ENCODE measurements around the gene SLC27A4.
A peak's percentile ranks its signal among the peaks of the same experiment; 100 is the strongest.

The SLC27A4 gene

DNA sequence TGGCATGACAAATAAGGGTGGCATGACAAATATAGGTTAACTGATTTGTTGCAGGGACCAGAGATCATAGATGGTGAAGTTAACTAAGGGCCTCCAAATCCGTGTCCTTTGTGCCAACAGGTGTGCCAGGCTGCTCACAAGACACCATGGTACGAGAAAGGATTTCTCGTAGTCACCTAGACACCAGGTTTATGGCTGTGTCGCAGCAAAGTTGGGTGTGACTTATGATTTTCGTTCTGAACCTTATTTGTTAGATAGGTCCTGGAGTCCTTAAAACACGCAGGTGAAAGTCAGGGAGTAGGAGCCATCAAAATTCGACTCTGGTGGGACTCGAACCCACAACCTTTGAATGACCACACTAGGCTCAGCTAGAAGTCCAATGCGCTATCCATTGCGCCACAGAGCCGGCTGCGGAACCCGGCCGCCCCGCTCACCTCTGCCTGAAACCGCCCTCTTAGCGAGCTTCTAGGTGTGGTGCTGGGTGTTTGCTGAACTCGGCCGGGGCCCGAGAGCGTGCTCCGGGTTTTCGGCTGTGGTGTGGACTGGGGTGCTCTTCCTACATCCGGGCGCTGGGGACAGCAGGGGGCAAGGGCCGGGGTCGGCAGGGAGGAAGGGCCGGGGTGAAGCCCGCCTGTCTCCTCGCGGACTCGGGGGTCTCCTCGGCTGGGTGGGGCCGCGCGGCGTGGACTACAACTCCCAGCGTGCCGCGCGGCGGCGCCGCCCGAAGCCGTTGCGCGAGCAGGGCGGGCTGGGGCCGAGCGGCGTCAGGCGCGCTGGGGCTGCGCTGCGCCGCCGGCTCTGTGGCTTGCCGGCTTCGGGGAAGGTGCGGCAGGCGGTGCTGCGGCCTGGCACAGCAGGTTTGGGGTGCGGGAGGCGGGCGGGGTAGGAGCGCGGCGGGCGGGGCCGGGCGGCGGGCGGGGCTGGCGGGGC is at the start of gene SLC27A4:
Gene SLC27A4, plus strand, starts transcription at position 767 of the 930 bp plus-strand sequence. CDS start 2,606 bp downstream, outside the sequence.
- DNase-seq (peak; percentile 84), ATAC-seq (peak; percentile 93)

- no peak for ATAC-seq
- no peak for DNase-seq
Measured at GRCh38 chr9:128292009-128292408, 48.3 kb upstream of the SLC27A4 start.

- DNase-seq (no peak), ATAC-seq (no peak)
Measured at GRCh38 chr9:128293091-128293490, 47.2 kb upstream of the SLC27A4 start.

GRCh38 chr9:128294142-128294541 is 46.2 kb upstream of the SLC27A4 start:
- no peak for ATAC-seq
- no peak for DNase-seq

DNA sequence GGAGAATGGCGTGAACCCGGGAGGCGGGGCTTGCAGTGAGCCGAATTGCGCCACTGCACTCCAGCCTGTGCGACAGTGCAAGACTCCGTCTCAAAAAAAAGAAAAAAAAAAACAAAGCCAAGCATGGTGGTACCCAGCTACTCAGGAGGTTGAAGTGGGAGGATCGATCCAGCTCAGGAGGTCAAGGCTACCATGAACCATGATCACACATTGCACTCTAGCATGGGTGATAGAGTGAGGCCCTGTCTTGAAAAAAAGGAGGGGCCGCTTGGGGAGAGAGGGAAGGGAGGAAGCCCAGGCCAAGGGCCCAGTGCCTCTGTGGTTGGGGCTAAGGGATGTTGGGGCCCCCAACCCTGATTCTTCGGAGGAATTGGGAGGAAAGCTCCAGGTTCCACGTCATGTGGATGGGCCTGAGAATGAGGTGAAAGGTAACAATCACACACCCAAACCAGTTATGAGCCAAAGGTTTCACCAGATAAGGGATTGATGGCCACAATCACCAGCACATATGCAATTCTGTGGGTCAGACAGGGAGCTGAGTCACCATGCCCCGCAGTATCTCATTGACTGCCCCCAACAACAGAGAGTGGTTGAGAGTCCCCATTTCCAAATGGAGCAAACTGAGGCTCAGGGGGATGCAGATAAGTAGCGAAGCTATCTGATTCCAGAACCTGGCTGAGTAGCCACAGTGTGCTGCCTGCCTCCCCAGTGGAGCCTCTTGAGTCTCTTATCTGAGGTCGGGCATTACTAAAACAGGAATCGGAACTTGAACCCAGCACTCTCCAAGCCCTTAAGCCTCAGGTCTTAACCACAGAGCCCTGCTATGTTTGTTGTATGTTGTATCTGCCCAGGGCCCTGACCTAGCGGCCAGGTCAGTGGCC is 43.7 kb upstream of the SLC27A4 start:
- DNase-seq (no peak), ATAC-seq (no peak)

GRCh38 chr9:128297221-128297773 is 43.0 kb upstream of the SLC27A4 start:
- DNase-seq (no peak), ATAC-seq (no peak)

DNA sequence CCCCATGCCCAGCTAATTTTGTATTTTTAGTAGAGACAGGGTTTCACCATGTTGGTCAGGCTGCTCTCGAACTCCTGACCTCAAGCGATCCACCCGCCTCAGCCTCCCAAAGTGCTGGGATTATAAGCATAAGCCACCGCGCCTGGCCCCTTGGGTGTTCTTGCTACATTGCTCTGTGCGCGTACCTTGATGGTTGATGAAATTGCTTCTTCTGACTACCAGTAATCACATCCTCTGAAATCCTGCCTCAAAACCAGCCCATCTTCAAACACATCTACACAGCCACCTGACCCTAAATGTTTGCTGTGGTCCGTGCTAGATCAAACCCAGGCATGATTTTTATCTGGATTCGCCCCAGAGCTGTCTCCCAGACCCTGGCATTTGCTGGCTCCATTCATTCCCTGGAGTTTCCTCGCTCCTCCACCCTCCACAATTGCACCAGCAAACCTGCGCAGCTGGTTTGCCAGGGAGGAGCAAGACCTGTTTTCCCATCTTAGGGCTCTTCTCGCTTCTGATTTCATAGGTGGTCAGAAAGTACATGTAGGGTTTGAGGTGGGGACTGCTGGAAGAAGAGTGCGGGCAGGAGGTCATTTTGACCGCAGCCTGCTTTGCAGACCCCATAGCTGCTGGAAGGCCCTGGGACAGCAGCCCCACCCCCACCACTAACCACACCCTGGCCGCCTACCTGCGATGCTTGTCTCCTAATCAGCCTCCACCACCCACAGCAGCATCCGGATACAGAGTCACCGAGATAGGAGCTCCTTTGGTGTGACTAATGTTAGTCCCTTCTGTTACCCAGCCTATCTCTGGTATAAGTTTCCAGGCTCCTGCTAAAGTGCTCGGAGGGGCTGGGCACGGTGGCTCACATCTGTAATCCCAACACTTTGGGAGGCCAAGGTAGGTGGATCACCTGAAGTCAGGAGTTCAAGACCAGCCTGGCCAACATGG is 41.5 kb upstream of the SLC27A4 start:
- DNase-seq: no peak
- no peak for ATAC-seq

GRCh38 chr9:128304136-128304970 is 36.0 kb upstream of the SLC27A4 start:
- ATAC-seq (no peak), DNase-seq (no peak)

DNA sequence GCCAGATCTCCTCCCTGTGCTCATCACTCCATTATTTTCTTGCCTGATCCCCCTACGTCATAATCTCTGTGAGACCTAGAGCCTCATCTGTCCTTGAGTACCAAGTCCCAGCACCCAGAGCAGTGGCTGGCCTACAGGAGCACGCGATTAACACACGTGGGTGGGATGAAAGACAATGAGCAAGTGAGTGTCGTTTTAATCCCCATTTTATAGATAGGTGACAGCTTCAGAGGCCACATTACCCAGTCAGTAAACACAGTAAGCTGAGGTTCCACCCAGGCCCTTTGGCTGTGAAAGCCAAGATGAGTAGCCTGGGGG is 35.4 kb upstream of the SLC27A4 start:
- no peak for ATAC-seq
- DNase-seq: no peak

GRCh38 chr9:128309551-128309950 is 30.8 kb upstream of the SLC27A4 start:
- ATAC-seq: no peak
- no peak for DNase-seq

GRCh38 chr9:128310461-128310860 is 29.9 kb upstream of the SLC27A4 start:
- DNase-seq: no peak
- no peak for ATAC-seq

DNA sequence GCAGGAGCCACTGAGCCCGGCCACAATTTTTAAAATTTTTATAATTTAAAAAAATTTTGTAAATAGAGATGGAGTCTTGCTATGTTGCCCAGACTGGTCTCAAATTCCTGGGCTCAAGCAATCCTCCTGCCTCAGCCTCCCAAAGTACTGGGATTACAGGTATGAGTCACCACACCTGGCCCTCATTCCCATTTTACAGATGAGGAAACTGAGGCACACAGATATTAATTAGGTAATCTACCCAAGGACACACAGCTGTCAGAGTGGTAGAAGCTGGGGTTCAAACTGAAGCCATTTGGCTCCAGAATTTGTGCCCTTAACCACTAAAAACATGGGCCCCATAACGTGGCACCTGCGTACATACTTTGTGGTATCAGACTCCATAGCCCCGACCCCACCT is 25.6 kb upstream of the SLC27A4 start:
- DNase-seq (no peak), ATAC-seq (no peak)

GRCh38 chr9:128316421-128316820 is 23.9 kb upstream of the SLC27A4 start:
- ATAC-seq: no peak

GRCh38 chr9:128317629-128318028 is 22.7 kb upstream of the SLC27A4 start:
- ATAC-seq: no peak
- no peak for DNase-seq

More at GRCh38 chr9:128316421-128316820, 23.9 kb upstream of the SLC27A4 start:
- no peak for DNase-seq

- no peak for DNase-seq
Measured at GRCh38 chr9:128321343-128321742, 19.0 kb upstream of the SLC27A4 start.

GRCh38 chr9:128321879-128322403 is 18.4 kb upstream of the SLC27A4 start:
- ATAC-seq (no peak), DNase-seq (no peak)

More at GRCh38 chr9:128321343-128321742, 19.0 kb upstream of the SLC27A4 start:
- no peak for ATAC-seq

DNA sequence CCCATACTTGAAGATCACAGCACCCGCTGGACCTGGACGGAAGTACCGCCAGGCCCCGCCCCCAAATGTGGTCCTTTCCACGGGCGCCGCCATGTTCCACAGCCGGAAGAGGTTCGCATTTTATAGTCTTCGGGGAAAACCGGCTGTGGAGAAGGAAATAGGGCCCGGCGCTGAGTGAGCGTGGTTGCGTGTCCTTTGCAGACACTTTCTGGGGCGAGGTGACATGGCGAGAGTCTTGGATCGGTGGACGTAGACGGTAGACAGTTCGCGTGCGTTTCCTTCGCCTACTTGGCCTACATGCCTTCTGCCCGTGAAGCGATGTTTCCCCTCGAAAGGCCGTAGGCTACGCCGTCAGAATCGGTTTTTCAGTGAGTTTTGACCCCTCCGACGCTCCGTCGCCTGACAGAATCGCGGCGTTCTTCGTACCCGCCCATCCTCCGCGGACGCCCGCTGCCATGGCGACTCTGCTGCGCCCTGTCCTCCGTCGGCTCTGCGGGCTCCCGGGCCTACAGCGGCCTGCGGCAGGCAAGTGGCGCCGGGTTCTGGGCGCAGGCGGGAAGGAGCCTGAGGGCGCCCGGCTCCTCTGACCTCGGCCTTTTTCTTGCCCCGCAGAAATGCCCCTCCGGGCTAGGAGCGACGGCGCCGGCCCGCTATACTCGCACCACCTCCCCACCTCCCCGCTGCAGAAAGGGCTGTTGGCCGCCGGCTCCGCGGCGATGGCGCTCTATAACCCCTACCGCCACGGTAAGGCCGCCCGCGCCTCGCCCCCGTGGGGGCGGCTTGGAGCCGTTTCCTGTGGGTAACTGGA is 17.7 kb upstream of the SLC27A4 start, which contains the start of the genes COQ4 and TRUB2:
Gene COQ4, plus strand, starts transcription at position 436 of the 808 bp plus-strand sequence. Its CDS starts 20 bp downstream, at position 456.
Gene TRUB2, minus strand, starts transcription at position 44 of the 808 bp plus-strand sequence. Its CDS starts 39 bp downstream, at position 5.
- peak; percentile 86 for ATAC-seq

DNA sequence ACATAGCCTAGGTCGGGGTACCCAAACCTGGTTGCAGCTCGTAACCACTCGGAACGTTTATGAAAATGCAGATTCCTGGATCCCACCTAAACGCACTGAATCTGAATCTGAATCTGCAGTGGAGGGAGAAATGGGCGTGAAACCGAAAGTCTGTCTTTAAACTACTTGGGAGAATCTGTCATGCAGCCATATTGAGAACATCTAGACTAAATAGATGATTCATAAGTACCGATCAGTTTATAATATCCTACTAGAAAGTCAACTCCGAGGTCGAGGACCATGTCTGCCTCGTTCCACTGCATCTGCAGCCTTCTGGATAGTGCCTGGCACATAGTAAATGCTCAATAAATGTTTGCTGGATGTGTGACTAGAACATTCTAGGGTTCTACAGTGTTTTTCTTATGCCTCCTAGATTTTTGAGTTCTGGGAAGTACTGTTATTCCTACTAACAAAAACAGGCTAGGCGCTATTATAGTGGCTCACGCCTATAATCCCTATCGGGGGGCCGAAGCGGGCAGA is 17.1 kb upstream of the SLC27A4 start:
- peak; percentile 46 for ATAC-seq
- no peak for DNase-seq

More for the DNA sequence above, 17.7 kb upstream of the SLC27A4 start, which contains the start of the genes COQ4 and TRUB2:
- peak; percentile 94 for DNase-seq

- ATAC-seq (no peak), DNase-seq (no peak)
Measured at GRCh38 chr9:128323791-128324190, 16.5 kb upstream of the SLC27A4 start.

Measured in stimulated activated naive CD8-positive, alpha-beta T cell treated with anti-CD3 and anti-CD28 coated beads, Interleukin-15, Interleukin-2, amounts not matched to agents 100 U/mL and 50 U/mL, for 24 hours (primary cell).